Epithelial cell of proximal tubule (primary cell): ENCODE data around the gene TTC28. TPM values are rescaled to one million over a fixed set of nuclear protein-coding genes. Genes with fewer than 3 reads are reported as not detected.
A peak's percentile ranks its signal among the peaks of the same experiment; 100 is the strongest.

Experiments
- DNase-seq: peaks from one replicate; pipeline ENCODE4 v3.0.0-alpha.2; 2011; ENCODE audit warnings: low read depth
- H3K4me3 ChIP-seq: 2 replicates; pipeline ENCODE4 v1.5.1; 2011; ENCODE audit warnings: low read depth, mild to moderate bottlenecking, low read length
- CTCF ChIP-seq: conservative IDR thresholded peaks from 2 replicates; pipeline ENCODE4 v1.5.1; 2012; ENCODE audit warnings: low read depth, mild to moderate bottlenecking, low read length
- total RNA-seq: library from RNA; depleted of rRNA; stranded (reverse); fragments of >200 nt; gene quantifications from 2 replicates; pipeline ENCODE4 v1.2.3, GENCODE V29; 2015

Gene TTC28
- total RNA-seq, 1 donor from 2014 or later: 3.7 TPM

- DNase-seq: no peak
- no peak for TF ChIP-seq CTCF
- H3K4me3 ChIP-seq: no peak overlapping the region
These were observed 229.5 kb downstream of the TTC28 start for GRCh38 chr22:28450109-28450508.

DNA sequence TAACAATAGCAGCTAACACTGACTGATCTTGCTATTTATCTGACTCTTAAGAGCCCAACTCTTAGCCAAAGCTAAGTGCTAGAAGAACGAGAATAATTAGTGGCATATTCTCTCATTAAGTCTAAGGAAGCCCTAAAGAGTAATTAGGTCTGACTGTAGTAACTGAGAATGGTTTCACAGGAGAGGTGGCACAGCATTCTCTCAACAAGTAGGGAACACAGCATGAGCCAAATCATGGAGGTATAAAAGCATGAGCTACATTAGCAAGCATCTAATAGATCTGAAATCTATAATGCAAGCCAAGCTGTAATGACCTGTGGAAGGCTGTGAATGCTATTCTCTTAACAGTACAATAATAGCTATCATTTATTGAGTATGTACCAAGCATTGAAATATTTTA, 230.6 kb downstream of the TTC28 start:
- H3K4me3 ChIP-seq: no peak overlapping the region
- no peak for DNase-seq
- no peak for TF ChIP-seq CTCF

GRCh38 chr22:28448625-28449024, 231.0 kb downstream of the TTC28 start:
- DNase-seq: no peak
- no peak for TF ChIP-seq CTCF
- H3K4me3 ChIP-seq: no peak overlapping the region

GRCh38 chr22:28444659-28445058, 235.0 kb downstream of the TTC28 start:
- TF ChIP-seq CTCF: no peak

GRCh38 chr22:28443526-28443876, 236.1 kb downstream of the TTC28 start:
- no peak for TF ChIP-seq CTCF
- H3K4me3 ChIP-seq: peak overlapping the region; percentile 70
- DNase-seq: no peak

More at GRCh38 chr22:28444659-28445058, 235.0 kb downstream of the TTC28 start:
- DNase-seq: no peak
- no peak overlapping the region for H3K4me3 ChIP-seq

GRCh38 chr22:28442711-28443525, 236.7 kb downstream of the TTC28 start:
- no peak for DNase-seq
- no peak for TF ChIP-seq CTCF
- H3K4me3 ChIP-seq: peak overlapping the region; percentile 70

- DNase-seq: no peak
- H3K4me3 ChIP-seq: peak overlapping the region; percentile 70
- TF ChIP-seq CTCF: peak; percentile 81
These were observed 237.4 kb downstream of the TTC28 start for GRCh38 chr22:28442264-28442710.
